ENCODE data around the gene ATP6V0A4. TPM values are rescaled to one million over a fixed set of nuclear protein-coding genes. Genes with fewer than 3 reads are reported as not detected.
A peak's percentile ranks its signal among the peaks of the same experiment; 100 is the strongest.
"Not testable (repeated sequence)": the region's sequence is repeated elsewhere in the genome, so short reads cannot be mapped to it uniquely, and the experiment has no call there.

Gene ATP6V0A4
- total RNA-seq, 1 donor from 2014 or later: not detected

DNA sequence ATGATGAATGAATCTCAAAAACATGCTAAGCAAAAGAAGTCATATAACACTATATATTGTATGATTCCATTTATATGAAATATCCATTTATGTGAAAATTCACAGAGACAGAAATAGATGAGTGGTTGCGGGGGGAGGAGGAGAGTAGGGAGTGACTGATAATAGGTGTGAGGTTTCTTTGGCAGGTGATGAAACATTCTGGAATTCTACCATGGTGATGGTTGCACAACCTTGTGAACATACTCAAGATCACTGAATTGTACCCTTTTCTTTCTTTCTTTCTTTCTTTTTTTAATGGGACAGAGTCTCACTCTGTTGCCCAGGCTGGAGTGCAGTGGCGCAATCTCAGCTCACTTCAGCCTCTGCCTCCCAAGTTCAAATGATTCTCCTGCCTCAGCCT lies 107.5 kb downstream of the ATP6V0A4 start:
- no peaks in the 10 kb centered on the region for H3K4me1 Mint-ChIP-seq
- H3K4me3 Mint-ChIP-seq: no peak overlapping the region
- H3K9me3 Mint-ChIP-seq: no peaks in the 10 kb centered on the region
- H3K27ac Mint-ChIP-seq (ENCODE audit: unreplicated experiment): no peak overlapping the region
- TF ChIP-seq, protein P1, sequence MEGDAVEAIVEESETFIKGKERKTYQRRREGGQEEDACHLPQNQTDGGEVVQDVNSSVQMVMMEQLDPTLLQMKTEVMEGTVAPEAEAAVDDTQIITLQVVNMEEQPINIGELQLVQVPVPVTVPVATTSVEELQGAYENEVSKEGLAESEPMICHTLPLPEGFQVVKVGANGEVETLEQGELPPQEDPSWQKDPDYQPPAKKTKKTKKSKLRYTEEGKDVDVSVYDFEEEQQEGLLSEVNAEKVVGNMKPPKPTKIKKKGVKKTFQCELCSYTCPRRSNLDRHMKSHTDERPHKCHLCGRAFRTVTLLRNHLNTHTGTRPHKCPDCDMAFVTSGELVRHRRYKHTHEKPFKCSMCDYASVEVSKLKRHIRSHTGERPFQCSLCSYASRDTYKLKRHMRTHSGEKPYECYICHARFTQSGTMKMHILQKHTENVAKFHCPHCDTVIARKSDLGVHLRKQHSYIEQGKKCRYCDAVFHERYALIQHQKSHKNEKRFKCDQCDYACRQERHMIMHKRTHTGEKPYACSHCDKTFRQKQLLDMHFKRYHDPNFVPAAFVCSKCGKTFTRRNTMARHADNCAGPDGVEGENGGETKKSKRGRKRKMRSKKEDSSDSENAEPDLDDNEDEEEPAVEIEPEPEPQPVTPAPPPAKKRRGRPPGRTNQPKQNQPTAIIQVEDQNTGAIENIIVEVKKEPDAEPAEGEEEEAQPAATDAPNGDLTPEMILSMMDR (conservative IDR thresholded peaks at IDR 0.05): no peak
- no peaks in the 10 kb centered on the region for H3K36me3 Mint-ChIP-seq (ENCODE audit: low read depth)
- no peaks in the 10 kb centered on the region for H3K27me3 Mint-ChIP-seq (ENCODE audit: low read depth)
- DNase-seq (ENCODE audit: low read depth, low spot score): no peak

DNA sequence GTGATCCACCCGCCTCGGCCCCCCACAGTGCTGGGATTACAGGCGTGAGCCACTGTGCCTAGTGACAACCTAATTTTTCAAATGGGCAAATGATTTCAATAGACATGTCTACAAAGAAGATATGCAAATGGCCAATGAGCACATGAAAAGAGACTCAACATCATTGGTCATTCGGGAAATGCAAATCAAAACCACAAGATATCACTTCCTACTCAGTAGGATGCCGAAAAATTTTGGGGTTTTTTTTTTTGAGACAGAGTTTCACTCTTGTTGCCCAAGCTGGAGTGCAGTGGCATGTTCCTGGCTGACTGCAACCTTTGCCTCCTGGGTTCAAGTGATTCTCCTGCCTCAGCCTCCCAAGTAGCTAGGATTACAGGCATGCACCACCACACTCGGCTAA lies 110.0 kb downstream of the ATP6V0A4 start:
- DNase-seq (ENCODE audit: low read depth, low spot score); H3K4me3 Mint-ChIP-seq; H3K9me3 Mint-ChIP-seq; H3K27ac Mint-ChIP-seq (ENCODE audit: unreplicated experiment); H3K27me3 Mint-ChIP-seq (ENCODE audit: low read depth); H3K4me1 Mint-ChIP-seq; H3K36me3 Mint-ChIP-seq (ENCODE audit: low read depth): not testable (repeated sequence)

DNA sequence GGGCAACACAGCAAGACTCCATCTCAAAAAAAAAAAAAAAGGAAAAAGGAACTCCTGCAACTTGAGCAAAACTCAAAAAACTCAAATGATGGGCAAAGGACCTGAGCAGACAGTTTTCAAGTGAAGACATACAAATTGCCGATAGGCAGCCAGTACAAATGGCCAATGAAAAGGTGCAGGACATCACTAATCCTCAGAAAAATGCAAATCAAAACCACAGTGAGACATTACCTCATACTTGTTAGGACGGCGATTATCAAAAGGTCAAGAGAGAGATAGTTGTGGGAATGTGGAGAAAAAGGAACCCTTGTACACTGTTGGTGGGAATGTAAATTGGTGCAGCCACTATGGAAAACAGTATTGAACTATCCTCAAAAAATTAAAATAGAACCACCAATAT lies 113.7 kb downstream of the ATP6V0A4 start:
- TF ChIP-seq, protein P1 (conservative IDR thresholded peaks at IDR 0.05): no peak
- Mint-ChIP-seq H3K9me3 (no peaks in the 10 kb centered on the region), H3K36me3 (ENCODE audit: low read depth) (no peaks in the 10 kb centered on the region), H3K27me3 (ENCODE audit: low read depth) (no peaks in the 10 kb centered on the region), H3K4me1 (no peaks in the 10 kb centered on the region), H3K4me3 (no peak overlapping the region), H3K27ac (ENCODE audit: unreplicated experiment) (no peak overlapping the region)
- DNase-seq (ENCODE audit: low read depth, low spot score): no peak

DNA sequence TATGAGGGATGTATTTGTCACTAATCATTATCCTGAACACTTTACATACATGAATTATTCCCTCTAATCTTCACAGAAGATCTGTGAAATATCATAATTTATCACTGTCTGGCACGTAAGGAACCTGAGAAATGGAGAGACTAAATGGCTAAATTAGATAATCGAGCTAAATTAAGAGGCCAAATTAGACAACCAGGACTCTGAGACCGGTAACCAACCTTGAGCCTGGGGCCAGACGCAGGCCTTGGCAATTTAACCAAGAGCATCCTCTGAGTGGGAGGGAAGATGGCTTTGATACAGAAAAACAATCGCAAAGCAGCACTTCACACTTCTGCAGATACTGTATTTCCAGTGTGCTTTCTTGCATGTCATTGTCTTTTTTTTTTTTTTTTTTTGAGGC lies 118.2 kb downstream of the ATP6V0A4 start:
- H3K27me3 Mint-ChIP-seq (ENCODE audit: low read depth): no peaks in the 10 kb centered on the region
- no peaks in the 10 kb centered on the region for H3K9me3 Mint-ChIP-seq
- TF ChIP-seq, protein P1 (conservative IDR thresholded peaks at IDR 0.05): no peak
- H3K4me1 Mint-ChIP-seq: no peaks in the 10 kb centered on the region
- no peaks in the 10 kb centered on the region for H3K36me3 Mint-ChIP-seq (ENCODE audit: low read depth)
- H3K27ac Mint-ChIP-seq (ENCODE audit: unreplicated experiment): no peak overlapping the region
- H3K4me3 Mint-ChIP-seq: no peak overlapping the region
- no peak for DNase-seq (ENCODE audit: low read depth, low spot score)

DNA sequence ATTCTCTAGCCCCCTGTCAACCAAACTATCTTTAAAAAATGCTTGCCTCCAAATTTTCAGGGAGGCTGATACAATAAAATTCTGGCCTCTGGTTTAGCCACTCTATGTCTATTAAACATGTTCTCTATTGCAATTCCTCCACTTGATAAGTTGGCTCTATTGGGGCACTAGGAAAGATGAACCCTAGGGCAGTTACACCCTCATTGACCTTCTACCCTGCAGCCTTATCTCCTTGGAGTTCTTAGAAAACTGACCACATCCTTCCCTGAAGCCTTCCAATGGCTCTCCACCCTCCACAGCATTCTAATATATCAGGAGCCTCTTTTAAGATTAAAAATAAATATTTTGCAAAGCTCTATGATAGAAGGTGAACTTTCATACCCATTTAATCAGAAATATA lies 127.4 kb downstream of the ATP6V0A4 start:
- Mint-ChIP-seq H3K27me3 (ENCODE audit: low read depth) (peaks cover 19% of the 10 kb centered on the region), H3K9me3 (peaks cover 4% of the 10 kb centered on the region), H3K36me3 (ENCODE audit: low read depth) (no peaks in the 10 kb centered on the region), H3K4me1 (peaks cover 12% of the 10 kb centered on the region), H3K27ac (ENCODE audit: unreplicated experiment) (no peak overlapping the region), H3K4me3 (peak overlapping the region; percentile 12)
- DNase-seq (ENCODE audit: low read depth, low spot score): no peak
- TF ChIP-seq, protein P1 (conservative IDR thresholded peaks at IDR 0.05): no peak

DNA sequence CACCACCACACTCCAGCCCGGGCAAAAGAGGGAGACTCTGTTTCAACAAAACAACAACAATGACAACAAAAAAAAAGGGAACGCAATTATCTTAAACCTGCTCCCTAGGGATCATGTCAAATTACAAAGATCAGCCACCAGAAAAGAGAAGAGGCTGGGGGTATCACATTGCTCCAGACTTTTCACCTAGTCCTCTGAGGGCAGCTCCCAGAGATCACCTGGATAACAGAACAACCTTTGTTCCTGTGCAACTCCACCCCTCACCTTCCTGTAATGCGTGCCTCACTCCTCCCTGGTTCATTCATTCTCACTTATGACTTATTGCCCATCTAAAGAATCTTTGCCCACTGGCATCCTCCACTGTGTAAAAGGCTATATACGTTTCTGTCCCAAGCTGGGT lies 128.6 kb downstream of the ATP6V0A4 start:
- H3K9me3 Mint-ChIP-seq: peaks cover 4% of the 10 kb centered on the region
- no peak for DNase-seq (ENCODE audit: low read depth, low spot score)
- H3K36me3 Mint-ChIP-seq (ENCODE audit: low read depth): no peaks in the 10 kb centered on the region
- TF ChIP-seq, protein P1 (conservative IDR thresholded peaks at IDR 0.05): no peak
- peaks cover 19% of the 10 kb centered on the region for H3K27me3 Mint-ChIP-seq (ENCODE audit: low read depth)
- no peak overlapping the region for H3K4me3 Mint-ChIP-seq
- no peak overlapping the region for H3K27ac Mint-ChIP-seq (ENCODE audit: unreplicated experiment)
- H3K4me1 Mint-ChIP-seq: peaks cover 20% of the 10 kb centered on the region

All from neural crest cell (in vitro differentiated cells).